ENCODE results near the gene PHLDB3. TPM values are rescaled to one million over a fixed set of nuclear protein-coding genes. Genes with fewer than 3 reads are reported as not detected.

The PHLDB3 gene
- total RNA-seq, 1 experiment from 2014 or later, result 8.5 TPM

DNA sequence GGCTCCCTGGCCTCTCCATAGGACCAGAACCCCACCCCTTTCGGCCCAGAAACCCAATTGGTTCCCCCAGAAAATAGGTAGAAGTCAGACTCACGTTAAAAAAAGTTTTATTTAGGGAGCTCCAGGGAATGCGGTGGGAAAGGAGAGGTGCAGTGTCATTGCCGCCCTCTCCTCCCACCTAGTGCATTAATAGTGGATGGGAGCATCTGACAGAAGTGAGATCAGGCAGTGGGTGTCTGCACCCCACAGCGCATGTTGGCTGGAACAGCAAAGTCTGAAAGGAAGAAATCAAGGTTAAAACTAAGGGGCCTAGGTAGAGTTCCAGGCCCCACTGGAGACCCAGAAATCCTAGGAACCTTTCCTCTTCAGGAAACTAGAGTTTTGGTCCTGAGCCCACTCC, 2.1 kb upstream of the PHLDB3 start:
- Mint-ChIP-seq H3K36me3 (ENCODE audit: insufficient read depth in 1 of 3, low read depth in 3 of 3) (peaks cover 17 to 19% (median 19%) of the 10 kb centered on the region in 3 experiments; a peak in 6 of 7 replicates), H3K27me3 (ENCODE audit: low read depth) (peaks cover 12% of the 10 kb centered on the region), H3K9me3 (no peaks in the 10 kb centered on the region; a peak in 1 of 5 replicates), H3K27ac (no peak overlapping the region), H3K4me3 (no peak overlapping the region), H3K4me1 (peaks cover 12 to 19% of the 10 kb centered on the region in 2 experiments)
- Histone ChIP-seq H2AK5ac (ENCODE audit: insufficient read length, low read length) (no peak overlapping the region), H3K4ac (ENCODE audit: low read depth, low read length) (no peak overlapping the region), H3K9me3 (ENCODE audit: control insufficient read depth, low read depth, low read length) (no peaks in the 10 kb centered on the region), H3T11ph (ENCODE audit: low read length) (no peak overlapping the region), H2BK20ac (ENCODE audit: low read depth, low read length, poor library complexity, severe bottlenecking) (no peak overlapping the region), H3K79me1 (ENCODE audit: insufficient read depth, low read depth, low read length, poor library complexity, severe bottlenecking) (no peaks in the 10 kb centered on the region), H4K5ac (ENCODE audit: insufficient read length, low read depth, low read length) (no peak overlapping the region), H2BK15ac (ENCODE audit: low read depth, low read length) (no peak overlapping the region), H3K18ac (ENCODE audit: insufficient read length, low read depth, low read length) (no peak overlapping the region), H3K4me1 (ENCODE audit: insufficient read depth, low read length) (no peaks in the 10 kb centered on the region), H3K23ac (ENCODE audit: insufficient read length, low read depth, low read length) (no peak overlapping the region), H4K8ac (replicated peaks; ENCODE audit: insufficient read length, low read depth, low read length) (no peak overlapping the region), H4K91ac (ENCODE audit: insufficient read length, low read depth, low read length) (no peak overlapping the region), H3K23me2 (ENCODE audit: insufficient read length, low read depth, low read length, poor library complexity, severe bottlenecking) (peaks cover 19% of the 10 kb centered on the region), H3K56ac (ENCODE audit: insufficient read length, low read depth, low read length) (no peak overlapping the region), H3K79me2 (ENCODE audit: insufficient read depth, low read length) (no peaks in the 10 kb centered on the region), H3K4me2 (ENCODE audit: insufficient read depth, insufficient read length, low read length) (no peak overlapping the region), H3K27me3 (ENCODE audit: insufficient read depth, low read length) (peaks cover 4% of the 10 kb centered on the region; the same call in 1 of the 2 replicates), H2AFZ (ENCODE audit: low read length) (no peak overlapping the region), H3K27ac (ENCODE audit: insufficient read length, low read depth, low read length) (no peak overlapping the region), H2BK5ac (ENCODE audit: insufficient read length, low read length) (no peak overlapping the region), H2BK12ac (ENCODE audit: insufficient read length, low read depth, low read length) (no peak overlapping the region), H3K14ac (ENCODE audit: insufficient read depth, low read length) (no peak overlapping the region), H3K9ac (ENCODE audit: extremely low read depth, insufficient read length, low read length) (no peak overlapping the region), H4K20me1 (ENCODE audit: control insufficient read depth, insufficient read depth, insufficient read length) (no peaks in the 10 kb centered on the region), H2BK120ac (ENCODE audit: low read depth, low read length, poor library complexity, severe bottlenecking) (no peak overlapping the region)
- TF ChIP-seq, protein P1, sequence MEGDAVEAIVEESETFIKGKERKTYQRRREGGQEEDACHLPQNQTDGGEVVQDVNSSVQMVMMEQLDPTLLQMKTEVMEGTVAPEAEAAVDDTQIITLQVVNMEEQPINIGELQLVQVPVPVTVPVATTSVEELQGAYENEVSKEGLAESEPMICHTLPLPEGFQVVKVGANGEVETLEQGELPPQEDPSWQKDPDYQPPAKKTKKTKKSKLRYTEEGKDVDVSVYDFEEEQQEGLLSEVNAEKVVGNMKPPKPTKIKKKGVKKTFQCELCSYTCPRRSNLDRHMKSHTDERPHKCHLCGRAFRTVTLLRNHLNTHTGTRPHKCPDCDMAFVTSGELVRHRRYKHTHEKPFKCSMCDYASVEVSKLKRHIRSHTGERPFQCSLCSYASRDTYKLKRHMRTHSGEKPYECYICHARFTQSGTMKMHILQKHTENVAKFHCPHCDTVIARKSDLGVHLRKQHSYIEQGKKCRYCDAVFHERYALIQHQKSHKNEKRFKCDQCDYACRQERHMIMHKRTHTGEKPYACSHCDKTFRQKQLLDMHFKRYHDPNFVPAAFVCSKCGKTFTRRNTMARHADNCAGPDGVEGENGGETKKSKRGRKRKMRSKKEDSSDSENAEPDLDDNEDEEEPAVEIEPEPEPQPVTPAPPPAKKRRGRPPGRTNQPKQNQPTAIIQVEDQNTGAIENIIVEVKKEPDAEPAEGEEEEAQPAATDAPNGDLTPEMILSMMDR (conservative IDR thresholded peaks at IDR 0.05), result no peak
- WGBS (ENCODE audit: extremely low coverage, insufficient read length, low lambda C conversion rate), result no CpG with 5 or more reads among the region's 5 CpGs
- no peak for DNase-seq
